Kidney epithelial cell (primary cell): ENCODE results near the gene ARL10. TPM values are rescaled to one million over a fixed set of nuclear protein-coding genes. Genes with fewer than 3 reads are reported as not detected.

Source experiments
- DNase-seq: peaks from one replicate; pipeline ENCODE4 v3.0.0-alpha.2; 2010; ENCODE audit warnings: low read depth
- H3K27me3 ChIP-seq: 2 replicates; pipeline ENCODE4 v1.6.0; 2011; ENCODE audit warnings: low read length; ENCODE audit not compliant: control insufficient read depth, insufficient read depth
- H3K36me3 ChIP-seq: 2 replicates; pipeline ENCODE4 v1.5.1; 2011; ENCODE audit warnings: low read length; ENCODE audit not compliant: control insufficient read depth, insufficient read depth
- H3K4me3 ChIP-seq: 2 replicates; pipeline ENCODE4 v1.5.1; 2011; ENCODE audit warnings: low read depth, mild to moderate bottlenecking, control low read depth, low read length
- total RNA-seq: library from RNA; depleted of rRNA; stranded (reverse); fragments of >200 nt; gene quantifications from 2 replicates; pipeline ENCODE4 v1.2.3, GENCODE V29; 2015
- TF ChIP-seq, protein P1 (sequence below): IDR thresholded peaks from 2 replicates; pipeline ENCODE4 v1.5.1; 2011; ENCODE audit warnings: mild to moderate bottlenecking, moderate library complexity, low read length, control low read depth, inconsistent platforms; ENCODE audit not compliant: insufficient read depth, poor library complexity, severe bottlenecking

The ARL10 gene
- total RNA-seq, 1 donor from 2014 or later, result 8.8 TPM

DNA sequence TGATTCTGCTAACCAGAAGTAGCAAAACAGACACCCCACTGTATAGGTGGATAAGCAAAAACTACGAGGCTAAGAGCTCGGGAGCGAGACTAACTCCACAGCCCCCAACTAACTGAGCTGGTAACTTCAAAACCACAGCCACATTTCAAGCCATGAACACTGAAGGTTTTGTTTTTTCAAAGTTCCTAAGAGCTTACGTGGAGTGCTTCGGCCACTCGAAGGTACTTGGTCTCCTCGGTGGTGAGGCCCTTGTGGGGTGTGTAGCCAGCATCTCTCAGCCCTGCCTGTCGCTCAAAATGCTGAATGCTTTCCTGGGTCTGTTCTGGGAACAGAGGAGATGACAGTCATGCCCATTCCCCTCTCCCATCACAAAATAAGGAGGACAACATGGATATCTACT lies 14.9 kb upstream of the ARL10 start:
- no peaks in the 10 kb centered on the region for H3K27me3 ChIP-seq
- TF ChIP-seq, protein P1, sequence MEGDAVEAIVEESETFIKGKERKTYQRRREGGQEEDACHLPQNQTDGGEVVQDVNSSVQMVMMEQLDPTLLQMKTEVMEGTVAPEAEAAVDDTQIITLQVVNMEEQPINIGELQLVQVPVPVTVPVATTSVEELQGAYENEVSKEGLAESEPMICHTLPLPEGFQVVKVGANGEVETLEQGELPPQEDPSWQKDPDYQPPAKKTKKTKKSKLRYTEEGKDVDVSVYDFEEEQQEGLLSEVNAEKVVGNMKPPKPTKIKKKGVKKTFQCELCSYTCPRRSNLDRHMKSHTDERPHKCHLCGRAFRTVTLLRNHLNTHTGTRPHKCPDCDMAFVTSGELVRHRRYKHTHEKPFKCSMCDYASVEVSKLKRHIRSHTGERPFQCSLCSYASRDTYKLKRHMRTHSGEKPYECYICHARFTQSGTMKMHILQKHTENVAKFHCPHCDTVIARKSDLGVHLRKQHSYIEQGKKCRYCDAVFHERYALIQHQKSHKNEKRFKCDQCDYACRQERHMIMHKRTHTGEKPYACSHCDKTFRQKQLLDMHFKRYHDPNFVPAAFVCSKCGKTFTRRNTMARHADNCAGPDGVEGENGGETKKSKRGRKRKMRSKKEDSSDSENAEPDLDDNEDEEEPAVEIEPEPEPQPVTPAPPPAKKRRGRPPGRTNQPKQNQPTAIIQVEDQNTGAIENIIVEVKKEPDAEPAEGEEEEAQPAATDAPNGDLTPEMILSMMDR, result no peak
- DNase-seq, result no peak
- peaks cover 6% of the 10 kb centered on the region for H3K36me3 ChIP-seq
- H3K4me3 ChIP-seq, result no peak overlapping the region

DNA sequence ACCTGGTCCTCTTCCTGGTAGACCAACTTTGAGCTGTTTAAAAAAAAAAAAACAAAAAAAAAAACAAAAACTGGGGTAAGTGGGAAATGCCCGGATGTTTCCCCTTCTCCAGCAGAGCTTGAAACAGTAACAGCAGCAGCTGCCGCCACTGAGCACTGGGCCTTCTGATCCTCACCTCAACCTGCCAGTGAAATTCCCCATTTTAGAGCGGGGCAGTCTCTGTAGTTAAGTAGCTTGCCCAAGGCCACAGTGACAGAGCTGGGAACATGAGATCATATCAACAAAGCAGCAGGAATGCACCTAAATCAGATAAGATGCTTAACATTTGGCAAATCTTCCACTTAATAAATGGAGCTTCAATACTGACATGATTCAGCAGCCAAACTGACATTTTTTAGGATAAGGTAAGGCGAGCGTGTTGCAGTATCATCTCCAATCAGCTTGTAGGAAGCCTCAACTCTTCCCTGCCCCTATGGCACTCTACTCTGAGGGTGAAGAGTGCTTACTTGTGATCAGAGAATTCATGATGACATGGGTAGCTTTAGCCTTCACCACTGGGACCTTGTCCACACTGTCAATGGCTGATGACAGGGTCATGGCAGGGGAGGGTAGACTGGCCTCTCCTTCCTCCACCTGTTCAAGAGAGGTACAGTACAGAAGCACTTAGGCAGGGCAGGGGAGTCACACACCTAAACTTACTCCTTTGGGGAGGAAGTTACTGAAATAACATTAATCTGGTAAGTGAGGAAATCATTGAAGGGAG lies 13.0 kb upstream of the ARL10 start:
- DNase-seq, result no peak
- Histone ChIP-seq H3K27me3 (no peaks in the 10 kb centered on the region), H3K36me3 (peaks cover 5% of the 10 kb centered on the region), H3K4me3 (no peak overlapping the region)
- TF ChIP-seq, protein P1, result no peak

DNA sequence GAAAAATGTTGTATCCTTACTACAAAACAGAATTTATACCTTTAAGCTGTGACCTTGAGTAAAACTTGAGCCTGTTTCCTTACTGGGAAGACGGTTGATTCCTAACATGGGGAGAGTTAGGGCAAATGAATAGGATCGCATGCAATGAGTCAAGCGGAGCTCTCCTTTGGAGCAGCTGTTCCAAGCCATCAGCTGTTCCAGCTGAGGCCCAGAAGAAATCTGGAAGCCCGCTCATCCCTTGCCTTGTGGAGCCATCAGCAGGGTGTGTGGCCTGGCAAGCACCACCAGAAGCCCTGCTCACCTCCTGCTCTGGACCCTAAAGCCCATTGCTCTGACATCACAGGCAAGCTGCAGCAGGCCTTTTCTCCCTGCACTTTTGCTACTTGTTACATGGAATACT lies 11.8 kb upstream of the ARL10 start:
- Histone ChIP-seq H3K4me3 (no peak overlapping the region), H3K36me3 (peaks cover 3% of the 10 kb centered on the region), H3K27me3 (no peaks in the 10 kb centered on the region)
- TF ChIP-seq, protein P1, result no peak
- no peak for DNase-seq

DNA sequence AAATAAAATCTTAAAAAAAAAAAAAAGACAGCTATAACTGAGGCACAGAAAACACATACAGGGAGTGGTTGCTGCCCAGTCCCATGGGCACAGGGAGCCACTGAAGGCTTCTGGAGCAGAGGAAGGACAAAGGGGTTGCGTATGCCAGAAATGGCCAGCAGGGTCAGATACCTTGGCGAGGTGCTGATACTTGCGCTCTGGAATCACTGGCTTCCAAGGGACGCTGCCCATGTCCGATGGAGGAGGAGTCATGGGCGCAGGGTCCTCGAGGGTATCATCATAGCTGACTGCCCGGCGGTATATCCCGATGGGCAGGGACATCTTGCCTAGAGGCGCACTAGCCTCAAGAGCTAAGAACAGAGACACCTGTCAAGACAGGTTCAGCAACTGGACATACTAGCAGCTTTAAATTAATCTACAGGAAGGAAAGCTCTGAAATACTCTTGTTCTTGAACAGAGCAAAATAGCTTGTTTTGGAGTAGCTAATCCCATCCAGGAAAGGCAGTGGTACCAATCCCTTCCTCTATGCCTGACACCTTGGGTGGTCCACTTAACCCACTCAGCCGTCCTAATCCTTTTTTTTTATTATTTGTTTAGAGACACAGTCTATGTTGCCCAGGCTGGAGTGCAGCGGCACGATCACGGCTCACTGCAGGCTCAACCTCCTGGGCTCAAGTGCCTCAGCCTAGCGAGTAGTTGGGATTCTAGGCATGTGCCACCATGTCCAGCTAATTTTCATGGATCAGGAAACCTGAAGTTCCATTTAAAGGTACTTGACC lies 9.7 kb upstream of the ARL10 start:
- DNase-seq, result no peak
- H3K4me3 ChIP-seq, result no peak overlapping the region
- H3K36me3 ChIP-seq, result peaks cover 1% of the 10 kb centered on the region
- TF ChIP-seq, protein P1, result no peak
- H3K27me3 ChIP-seq, result no peaks in the 10 kb centered on the region

DNA sequence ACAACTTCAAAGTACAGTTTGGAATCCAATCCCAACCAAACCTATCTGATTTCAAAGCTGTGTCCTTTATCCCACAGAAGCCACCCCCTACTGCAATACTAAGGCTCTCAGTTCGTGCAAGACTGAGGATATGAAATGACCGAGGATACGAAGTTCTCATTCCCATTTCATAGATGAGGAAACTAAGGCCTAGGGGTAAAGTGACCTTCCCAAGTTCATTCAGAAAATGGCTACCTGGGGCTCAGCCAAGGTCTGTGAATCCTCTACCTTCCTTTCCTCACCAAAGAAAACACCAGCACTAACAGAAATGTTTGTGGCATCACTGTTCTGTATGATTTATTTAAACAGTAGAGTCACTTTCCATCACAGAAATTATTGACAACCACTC lies 9.1 kb upstream of the ARL10 start:
- TF ChIP-seq, protein P1, result no peak
- H3K36me3 ChIP-seq, result peaks cover 1% of the 10 kb centered on the region
- DNase-seq, result no peak
- no peak overlapping the region for H3K4me3 ChIP-seq
- H3K27me3 ChIP-seq, result no peaks in the 10 kb centered on the region
